ENCODE data around the gene PRKAB2.
"Not testable (repeated sequence)": the region's sequence is repeated elsewhere in the genome, so short reads cannot be mapped to it uniquely, and the experiment has no call there.

The PRKAB2 gene

DNA sequence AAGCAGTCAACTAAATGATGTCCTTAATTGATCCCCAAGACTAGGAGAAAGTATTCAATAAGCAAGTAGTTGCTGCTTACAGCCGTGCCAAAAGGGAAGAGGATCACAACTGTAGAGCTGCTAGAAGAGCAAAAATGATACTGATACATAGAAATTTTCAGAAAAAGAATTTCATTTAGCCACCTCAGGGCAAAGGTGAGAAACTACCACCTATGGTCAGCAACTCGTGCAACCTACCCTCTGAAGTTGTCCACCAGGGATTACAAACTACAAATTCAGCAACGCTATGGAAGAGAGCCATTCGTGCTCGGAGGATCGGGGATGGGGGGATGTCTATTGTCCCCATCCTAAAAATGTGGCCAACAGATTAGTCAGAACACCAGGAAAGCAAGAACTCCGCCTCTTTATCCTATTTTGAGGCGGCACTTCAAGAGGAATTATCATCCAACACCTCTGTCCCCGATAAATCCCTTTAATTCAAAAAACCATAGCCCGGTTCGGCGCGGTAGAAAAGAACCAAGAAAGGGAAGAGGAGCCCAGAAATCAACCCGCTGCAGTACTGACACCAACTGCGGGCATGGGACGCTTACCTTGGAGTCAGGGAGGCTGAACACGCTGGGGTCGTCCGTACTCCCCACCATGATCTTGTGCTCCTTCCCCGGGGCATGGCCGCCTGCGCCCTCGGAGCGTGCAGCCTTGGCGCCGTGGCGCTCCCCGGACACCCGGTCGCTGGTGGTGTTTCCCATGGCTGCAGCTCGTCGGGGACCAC is 687 bp downstream of the PRKAB2 start:
- no peak for DNase-seq

DNA sequence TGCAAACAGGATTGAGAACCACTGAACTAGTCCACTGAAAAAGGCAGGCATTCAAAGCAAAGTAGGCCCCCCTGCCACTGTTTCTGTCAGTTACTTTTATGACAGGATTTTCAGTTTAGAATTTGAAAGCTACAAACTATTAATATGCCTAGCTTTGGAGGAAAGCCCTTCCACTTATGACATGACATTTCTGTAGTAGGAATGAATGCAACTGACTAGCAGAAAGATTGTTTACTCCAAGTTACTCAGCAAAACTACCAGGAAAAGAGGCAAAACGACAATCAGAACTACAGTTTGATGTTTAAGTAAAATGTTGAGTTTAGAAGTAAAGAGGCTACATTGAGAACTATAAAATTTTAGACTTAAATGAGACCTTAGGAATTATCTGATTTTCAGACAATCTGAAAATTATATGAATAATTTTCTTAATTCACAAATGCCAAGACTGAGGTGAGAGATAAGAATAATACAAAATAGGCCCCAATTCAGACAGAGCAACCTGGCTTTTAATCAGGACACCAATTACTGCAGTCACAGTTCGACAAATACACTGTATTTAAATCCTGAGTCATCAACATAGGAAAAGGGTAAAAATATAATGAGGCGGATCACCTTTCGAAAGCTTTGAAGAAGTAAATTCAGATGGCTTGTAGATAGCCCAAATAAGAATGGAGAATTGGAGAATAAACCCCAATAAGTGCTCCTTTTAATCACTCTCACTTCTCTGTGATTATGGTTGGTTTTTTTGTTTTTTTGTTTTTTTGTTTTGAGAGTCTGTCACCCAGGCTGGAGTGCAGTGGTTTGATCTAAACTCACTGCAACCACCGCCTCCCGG is 2.2 kb downstream of the PRKAB2 start:
- no peak for DNase-seq

DNA sequence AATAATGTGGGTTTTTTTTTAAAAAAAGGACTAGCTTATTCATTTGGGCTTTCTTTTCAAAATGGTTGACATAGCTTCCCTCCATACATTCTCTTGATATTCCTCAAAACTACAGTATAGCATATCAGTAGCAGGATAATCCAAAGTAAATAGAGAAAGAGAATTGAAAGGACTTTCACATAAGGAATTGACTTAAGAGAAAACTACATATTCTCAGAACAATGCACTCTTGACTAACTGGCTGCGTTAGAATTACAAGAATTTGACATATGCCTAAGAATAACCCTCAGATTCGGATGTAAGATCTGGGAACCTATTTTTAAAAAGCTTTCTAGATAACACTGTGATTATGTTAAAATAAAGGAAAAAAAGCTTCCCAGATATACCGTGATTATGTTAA is 3.1 kb downstream of the PRKAB2 start:
- no peak for DNase-seq

DNA sequence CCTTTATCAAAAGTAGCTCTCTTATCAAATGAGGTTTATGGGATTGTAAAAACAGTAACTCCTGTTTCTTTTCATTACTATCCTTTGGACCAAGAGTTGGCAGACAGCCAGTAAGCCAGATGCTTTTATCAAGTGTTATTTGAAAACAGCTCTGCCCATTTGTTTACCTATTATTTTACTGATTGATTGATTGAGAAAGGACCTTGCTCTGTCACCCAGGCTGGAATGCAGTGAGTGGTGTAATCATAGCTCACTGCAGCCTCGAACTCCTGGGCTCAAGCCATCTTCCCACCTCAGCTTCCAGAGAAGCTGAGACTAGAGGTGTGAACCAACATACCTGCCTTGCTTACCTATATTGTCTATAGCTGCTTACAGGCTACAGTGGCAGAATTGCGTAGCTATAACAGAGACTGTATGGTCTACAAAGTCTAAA is 3.6 kb downstream of the PRKAB2 start:
- DNase-seq, result no peak

DNA sequence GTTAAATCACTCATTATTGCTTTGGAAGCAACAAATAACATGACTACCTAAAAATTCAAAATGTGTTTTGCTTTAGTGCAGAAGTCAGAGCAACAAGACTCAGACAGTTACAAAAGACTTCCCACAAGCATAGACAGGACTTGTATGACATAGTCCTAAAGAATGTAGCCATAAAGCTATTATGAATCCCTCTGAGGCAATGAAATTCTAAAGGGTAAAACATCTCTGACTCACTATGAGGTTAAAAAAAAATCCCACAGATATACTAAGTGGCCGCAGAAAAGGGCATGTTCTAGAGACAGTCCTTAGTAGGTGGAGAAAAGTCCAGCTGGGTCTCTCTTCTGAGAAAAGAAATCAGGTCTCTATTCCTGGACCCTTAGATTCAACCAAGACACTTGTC is 4.9 kb downstream of the PRKAB2 start:
- no peak for DNase-seq

DNA sequence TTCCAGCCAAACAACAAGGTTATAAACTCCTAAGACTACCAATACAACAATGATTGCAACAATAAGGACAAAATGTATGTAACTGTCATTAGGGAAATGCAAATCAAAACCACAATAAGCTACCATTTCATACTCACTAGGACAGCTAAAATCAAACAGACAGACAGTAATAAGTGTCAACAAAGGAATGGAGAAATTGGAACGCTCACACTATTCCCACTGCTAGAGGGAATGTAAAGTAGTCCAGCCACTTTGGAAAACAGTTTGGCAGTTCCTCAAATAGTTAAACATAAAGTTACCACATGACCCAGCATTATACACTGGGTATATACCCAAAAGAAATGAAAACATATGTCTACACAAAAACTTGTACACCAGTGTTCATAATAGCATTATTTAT is 9.3 kb downstream of the PRKAB2 start:
- no peak for DNase-seq

DNA sequence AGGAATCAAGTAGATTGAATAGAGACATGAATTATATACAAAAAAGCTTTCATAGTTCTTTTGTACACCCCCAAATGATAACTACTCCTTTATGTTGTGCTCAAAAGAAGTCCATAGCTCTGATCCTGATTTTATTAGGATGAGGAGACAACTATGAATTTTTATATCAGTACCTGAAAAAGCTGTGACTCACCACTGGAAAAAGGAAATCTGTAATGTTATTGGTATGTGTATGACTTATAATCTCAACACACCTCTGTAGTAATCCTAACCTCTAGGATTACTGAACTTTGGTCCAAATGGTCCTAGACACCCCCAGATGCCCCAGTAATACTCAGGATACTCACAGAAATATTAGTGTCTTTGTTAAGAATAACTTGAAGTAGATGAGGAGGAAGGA is 10.2 kb downstream of the PRKAB2 start:
- no peak for DNase-seq

DNA sequence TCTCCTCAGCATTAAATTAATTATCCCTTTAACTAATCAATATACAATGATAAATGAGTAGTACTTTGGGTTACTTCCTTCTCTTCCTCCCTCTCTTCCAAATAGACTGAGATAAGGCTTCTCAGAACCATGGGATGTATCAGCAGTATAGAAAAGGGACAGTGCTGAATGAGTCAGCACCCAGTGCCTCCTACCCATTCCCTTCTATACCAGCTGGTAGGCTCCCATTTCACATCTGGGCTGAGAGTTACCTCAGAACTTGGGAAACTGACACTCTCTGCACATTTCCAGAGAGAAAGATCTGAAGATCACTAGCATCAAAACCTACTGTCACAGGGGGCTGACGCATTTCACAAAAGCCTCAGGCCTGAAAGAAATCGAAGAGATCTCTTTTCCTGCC is 15.2 kb downstream of the PRKAB2 start:
- not testable (repeated sequence) for DNase-seq

DNA sequence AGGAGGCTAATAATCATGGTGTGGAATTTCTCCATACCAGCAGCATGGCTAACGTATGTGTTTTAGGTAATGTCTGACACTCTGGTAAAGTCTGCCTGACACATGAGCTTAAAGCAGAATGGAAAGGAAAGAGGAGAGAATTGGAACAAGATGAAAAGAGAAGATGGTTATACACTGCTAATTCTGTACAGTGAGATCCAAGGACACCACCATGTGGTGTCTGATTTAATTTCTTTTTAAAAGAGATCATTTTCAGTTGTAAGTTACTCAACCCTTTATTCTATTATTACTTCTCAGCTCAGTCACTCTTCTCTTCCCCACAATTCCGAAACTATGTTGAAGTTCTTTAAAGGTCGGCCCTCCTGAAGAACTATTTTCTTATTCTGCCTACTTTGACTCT is 15.6 kb downstream of the PRKAB2 start:
- no peak for DNase-seq

DNA sequence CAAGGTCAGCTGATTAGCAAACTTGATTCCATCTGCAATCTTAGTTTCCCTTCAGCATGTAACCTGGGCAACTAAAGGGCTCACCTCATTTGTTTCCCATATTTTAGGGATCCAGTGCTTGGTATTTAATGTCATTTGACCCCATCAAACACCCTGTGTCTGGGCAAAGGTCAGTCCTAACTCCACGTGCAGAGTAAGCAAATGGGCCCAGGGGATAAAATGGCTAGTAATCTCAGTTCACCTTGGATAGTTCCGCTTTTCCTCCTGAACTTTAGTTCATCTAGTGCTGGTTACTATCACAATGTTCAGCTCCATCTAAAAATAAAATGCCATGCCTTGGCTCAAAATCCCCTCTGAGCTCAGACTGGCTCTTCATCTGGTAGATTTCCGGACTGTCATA is 19.5 kb downstream of the PRKAB2 start:
- DNase-seq, result no peak

DNA sequence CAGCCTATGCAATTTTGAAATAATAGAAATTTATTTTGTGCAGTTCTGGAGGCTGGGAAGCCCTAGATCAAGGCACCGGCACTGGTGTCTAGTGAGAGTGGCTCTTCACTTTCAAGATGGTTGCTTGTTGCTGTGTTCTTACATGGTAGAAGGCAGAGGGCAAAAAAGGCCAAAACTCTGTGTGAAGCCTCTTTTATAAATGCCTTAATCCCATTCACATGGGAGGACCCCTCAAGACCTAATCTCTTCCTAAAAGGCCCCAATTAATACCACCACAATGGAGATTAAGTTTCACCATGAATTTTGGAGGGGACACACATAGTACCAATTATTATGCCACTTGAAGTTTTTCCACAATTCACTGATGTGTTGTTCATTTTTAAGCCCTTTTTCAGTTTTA is 21.0 kb downstream of the PRKAB2 start:
- DNase-seq, result no peak

DNA sequence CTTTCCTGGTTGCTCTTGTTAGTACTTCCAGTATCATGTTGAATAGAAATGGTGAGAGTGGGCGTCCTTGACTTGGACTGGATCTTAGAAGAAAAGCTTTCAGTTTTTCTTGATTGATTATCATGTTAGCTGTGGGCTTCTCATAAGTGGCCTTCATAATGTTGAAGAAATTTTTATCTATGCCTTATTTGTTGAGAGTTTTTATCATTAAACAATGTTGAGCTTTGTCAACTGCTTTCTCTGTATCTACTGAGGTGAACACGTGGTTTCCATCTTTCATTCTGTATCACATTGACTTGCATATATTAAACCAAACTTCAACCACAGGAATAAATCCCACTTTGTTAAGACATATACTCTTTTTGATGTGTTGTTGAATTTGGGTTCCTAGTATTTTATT is 29.4 kb downstream of the PRKAB2 start:
- no peak for DNase-seq

DNA sequence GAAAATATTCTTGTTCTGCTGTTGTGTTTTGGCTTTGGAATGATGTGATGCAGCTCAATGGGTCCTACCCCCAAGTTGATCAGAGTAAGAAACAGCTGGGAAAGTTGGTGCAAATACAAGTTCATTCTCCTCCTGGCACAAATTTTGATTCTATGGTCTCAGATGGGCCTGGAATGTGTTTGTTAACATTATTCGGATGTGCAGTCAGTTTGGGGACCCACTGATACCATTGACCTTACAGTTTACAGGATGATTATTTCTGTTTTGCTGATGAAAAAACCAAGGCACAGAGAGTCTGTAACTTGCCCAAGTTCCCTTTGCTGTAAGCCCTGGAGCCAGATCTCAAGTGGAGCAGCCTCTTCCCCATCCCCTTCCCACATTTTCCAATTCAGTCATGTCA is 41.5 kb downstream of the PRKAB2 start:
- DNase-seq, result not testable (repeated sequence)

DNA sequence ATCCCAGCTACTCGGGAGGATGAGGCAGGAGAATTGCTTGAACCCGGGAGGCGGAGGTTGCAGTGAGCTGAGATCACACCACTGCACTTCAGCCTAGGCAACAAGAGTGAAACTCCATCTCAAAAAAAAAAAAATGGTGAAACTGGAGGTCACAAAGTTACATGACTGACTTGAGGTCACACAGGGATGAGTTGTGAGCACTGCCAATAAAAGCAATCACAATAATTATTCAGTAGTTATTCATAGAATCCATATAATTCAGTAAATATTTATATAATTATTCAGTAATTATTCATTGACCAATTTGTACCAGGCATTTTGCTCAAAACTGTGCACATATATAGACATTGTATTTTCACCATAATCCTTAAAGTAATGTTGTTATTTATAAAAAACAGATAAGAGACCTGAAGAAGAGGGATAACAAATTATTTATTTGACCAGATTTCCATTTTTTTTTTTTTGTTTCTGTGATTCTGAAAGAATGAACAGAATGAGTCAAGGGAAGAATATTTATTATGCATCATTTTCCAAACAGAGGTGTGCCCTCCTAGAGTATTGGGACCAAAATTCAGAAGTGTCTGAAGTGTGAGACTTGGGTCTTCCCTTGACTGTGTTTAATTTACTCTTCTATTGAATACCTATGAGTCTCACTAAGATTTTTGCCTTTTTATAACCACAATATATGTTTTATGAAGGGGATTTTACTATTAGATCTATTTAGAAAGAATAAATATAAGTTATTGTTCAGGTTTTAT is 43.0 kb downstream of the PRKAB2 start:
- DNase-seq, result no peak

DNA sequence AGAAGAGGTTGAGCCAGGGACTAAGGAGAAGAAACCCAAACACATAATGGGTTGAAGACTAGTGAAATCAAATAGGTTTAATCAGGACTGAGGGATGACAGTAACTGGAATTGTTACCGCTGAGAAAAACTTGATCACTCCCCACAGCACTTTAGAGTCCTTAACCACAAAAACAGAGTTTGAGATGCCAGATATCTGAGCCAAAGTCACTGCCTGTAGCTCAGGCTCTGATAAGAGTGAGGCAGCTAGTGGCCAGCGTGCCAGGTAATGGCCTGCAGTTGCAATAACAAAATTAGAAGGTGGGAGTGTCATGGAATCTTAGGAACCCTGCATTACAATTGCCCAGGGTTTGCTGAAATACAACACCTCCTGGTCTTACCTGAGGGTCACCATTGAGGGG is 48.0 kb downstream of the PRKAB2 start:
- DNase-seq, result no peak

DNA sequence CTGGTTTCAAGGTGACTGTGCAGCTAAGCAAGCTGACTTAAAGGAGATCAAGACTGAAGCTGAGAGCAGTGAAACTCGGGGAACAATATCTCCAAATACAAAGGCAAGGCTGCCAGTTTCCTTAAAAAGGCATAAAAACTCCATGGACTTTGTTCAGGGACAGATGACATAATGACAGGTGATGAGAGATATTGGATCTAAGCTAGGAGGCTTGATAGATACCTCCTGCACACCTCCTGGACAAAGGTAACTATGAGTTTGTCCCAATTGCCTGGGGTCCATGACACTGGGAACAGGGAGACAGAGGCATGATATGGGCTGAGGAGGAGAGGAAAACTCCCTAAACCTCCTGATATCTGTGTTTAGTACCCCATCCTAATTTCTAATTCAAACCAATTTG is 55.2 kb downstream of the PRKAB2 start:
- DNase-seq, result no peak

DNA sequence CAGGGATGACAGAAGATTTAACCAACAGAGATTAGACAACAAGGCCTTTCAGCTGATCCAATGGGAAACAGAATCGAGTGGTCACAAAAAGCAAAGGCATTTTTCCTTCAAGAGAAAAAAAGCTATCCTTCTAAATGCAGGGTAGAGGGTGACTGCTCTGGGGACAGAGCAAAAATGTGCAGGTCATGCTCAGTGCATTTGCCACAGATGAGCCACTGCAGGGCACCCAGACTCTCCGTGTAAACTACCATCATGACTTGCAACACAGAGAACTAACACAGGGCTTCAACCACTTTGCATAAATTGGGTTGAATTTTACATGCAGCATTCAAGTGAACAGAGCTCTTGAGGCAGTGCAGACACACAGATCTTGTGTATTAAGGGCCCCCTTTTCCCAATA is 56.8 kb downstream of the PRKAB2 start:
- DNase-seq, result no peak

DNA sequence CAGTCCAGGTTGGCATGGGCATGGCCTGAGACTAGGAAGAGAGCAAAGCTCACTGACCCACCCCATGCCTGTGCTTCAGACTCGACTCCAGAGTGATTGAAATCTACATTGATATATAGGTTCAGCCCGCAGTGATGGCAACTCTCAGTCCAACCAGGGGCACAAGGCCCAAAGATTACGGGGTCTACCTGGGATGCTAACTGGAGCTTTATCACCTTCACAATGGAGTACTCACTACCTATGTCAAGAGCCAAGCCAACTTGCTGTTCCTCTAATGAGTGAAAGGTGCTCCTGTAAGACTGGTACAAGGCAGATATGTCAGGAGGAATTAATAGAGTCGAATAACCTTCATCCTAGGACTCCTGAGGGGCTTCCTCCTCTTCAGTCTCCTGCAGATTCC is 57.2 kb downstream of the PRKAB2 start:
- not testable (repeated sequence) for DNase-seq

DNA sequence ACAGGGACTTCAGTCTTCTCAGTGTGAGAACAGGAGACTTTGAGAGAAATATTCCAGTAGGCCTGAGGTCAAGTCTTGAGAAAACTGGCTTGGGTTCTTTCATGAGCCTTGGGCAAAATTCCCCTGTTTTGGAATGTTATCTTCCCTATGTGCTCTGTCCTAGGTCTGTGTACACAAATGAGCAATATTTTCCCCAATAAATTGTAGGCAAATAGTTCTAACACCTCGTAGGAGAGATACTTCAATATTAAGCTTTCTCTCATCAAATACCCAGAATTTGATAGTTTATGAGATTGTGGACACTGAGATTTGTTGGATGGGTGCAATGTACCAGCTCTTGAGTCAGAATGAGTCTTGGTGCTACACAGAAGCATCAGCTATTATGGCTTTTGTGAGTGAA is 57.9 kb downstream of the PRKAB2 start:
- not testable (repeated sequence) for DNase-seq

DNA sequence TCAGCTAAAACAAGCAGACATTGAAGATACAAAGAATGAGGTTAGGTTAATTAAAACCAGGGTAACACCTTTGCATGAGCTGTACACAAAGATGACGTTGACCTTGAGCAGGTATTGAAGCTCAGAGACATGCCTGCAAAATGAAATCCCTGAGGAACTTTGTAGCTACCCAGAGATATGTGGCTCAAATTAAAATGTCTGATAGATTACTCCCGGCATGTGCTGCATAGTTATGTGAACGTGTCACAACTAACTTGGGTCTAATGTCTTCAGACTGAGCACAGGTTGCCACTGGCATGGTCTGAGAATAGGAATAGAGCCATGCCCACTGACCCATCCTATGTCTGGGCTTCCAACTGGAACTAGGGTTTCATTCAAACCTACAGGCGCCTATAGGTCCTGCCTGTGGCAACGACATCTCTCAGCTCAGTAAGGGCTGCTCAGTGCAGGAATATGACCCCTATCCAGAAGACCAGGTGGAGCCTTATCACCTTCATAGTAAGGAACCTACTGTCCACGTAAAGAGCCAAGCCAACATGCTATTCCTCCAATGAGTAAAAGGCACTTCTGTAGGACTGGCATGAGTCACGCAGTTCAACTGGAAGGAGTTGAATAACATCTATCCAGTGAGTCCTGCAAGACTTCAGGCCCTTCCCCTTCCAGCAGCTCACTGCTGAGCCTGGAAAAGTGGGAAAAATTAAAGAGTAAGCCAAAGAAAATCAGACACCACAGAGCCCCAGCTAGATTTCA is 60.7 kb downstream of the PRKAB2 start:
- no peak for DNase-seq

DNA sequence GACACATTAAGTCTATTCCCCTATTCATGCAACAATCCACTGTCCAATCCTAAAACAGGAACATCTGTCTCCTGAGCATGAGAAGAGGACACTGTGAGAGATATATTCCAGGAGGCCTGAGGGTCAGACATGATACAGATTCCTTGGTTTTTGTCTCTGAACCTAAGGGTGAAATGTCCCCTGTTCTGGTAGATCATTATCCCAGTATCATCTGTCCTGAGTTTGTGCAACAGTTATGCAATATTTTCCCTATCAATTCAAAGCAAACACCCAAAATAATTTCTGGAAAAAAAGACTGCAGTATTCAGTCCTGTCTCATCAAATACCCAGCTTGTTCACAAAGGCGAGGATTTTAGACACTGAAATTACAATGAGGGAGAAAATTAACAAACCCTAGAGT is 61.4 kb downstream of the PRKAB2 start:
- no peak for DNase-seq

DNA sequence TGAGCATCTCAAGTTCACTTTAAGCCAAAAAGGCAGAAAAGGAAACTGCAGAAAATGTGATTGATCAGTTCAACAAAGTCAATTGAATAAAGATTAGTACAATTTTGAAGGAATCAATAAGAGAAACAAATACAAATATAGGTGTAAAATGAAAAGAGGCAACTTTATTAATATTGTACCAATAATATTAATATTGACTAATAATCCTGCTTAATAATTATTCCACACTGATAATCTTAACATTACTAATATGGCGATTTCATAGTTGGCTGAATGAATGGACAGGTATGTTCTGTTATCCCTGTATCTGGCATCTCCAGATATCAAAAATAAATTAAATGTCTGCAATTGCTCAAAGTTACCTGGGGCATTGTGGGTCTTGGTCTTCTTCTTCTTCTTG is 61.8 kb downstream of the PRKAB2 start:
- no peak for DNase-seq

DNA sequence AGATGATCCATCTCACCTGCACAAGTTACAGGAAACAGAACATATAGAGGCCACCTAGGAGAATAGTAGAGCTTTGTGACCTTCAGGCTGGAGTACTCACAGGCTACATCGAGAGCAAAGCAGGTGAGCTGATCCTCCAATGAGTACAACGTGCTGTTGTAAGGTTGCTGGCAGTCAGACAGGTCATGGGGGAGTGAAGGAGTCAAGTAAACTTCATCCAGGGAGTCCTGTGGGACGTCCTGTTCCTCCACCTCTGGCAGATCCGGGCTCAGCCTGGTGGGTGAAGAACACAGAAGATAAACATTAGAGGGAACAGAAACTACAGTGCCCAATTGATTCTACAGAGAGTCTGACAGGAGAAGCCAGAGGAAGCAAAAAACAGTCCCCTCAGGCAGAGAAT is 62.5 kb downstream of the PRKAB2 start:
- DNase-seq, result no peak
